Fibroblast of lung (primary cell): ENCODE results near the gene IARS1. TPM values are rescaled to one million over a fixed set of nuclear protein-coding genes. Genes with fewer than 3 reads are reported as not detected.

Source experiments
- DNase-seq, 2 donors: peaks; one replicate each; pipeline versions ENCODE4 v3.0.0 to v3.0.0-alpha.2; 2010; ENCODE audit warnings: low read depth in 2 of 2
- H2AFZ ChIP-seq: 2 replicates; pipeline ENCODE4 v1.5.1; 2012; ENCODE audit warnings: low read length, control low read depth, inconsistent platforms
- H3K27ac ChIP-seq: 2 replicates; pipeline ENCODE4 v1.5.1; 2011; ENCODE audit warnings: low read length, control low read depth; ENCODE audit not compliant: insufficient read depth
- H3K27me3 ChIP-seq: 2 replicates; pipeline ENCODE4 v1.5.1; 2011; ENCODE audit warnings: mild to moderate bottlenecking, low read length; ENCODE audit not compliant: control insufficient read depth, insufficient read depth
- H3K36me3 ChIP-seq: 2 replicates; pipeline ENCODE4 v1.5.1; 2011; ENCODE audit warnings: low read length; ENCODE audit not compliant: control insufficient read depth, insufficient read depth
- H3K4me1 ChIP-seq: 2 replicates; pipeline ENCODE4 v1.5.1; 2011; ENCODE audit warnings: low read length; ENCODE audit not compliant: control insufficient read depth, insufficient read depth; ENCODE audit errors: extremely low read depth
- H3K4me2 ChIP-seq: 2 replicates; pipeline ENCODE4 v1.5.1; 2011; ENCODE audit warnings: low read length, control low read depth; ENCODE audit not compliant: insufficient read depth; ENCODE audit errors: extremely low read depth
- H3K4me3 ChIP-seq, 4 experiments: fragments of 200-600 bp in 1 of 4; sonication (generic) in 1 of 4; replicated peaks in 1 of 4; 2 replicates each; pipeline ENCODE4 v1.5.1; 2011 to 2016; ENCODE audit warnings: low read length in 4 of 4, low read depth in 3 of 4, mild to moderate bottlenecking in 3 of 4, control low read depth in 2 of 4, inconsistent platforms in 1 of 4, mixed read lengths in 1 of 4; ENCODE audit not compliant: insufficient read depth in 1 of 4; ENCODE audit errors: control extremely low read depth in 1 of 4
- H3K79me2 ChIP-seq: 2 replicates; pipeline ENCODE4 v1.5.1; 2012; ENCODE audit warnings: mild to moderate bottlenecking, low read length, inconsistent platforms; ENCODE audit not compliant: control insufficient read depth, insufficient read depth
- H3K9ac ChIP-seq: 2 replicates; pipeline ENCODE4 v1.5.1; 2011; ENCODE audit warnings: mild to moderate bottlenecking, low read length, control low read depth; ENCODE audit not compliant: insufficient read depth
- H3K9me3 ChIP-seq: 2 replicates; pipeline ENCODE4 v1.5.1; 2012; ENCODE audit warnings: low read depth, low read length; ENCODE audit not compliant: control insufficient read depth, insufficient read depth
- H4K20me1 ChIP-seq: 2 replicates; pipeline ENCODE4 v1.5.1; 2011; ENCODE audit warnings: low read length; ENCODE audit not compliant: control insufficient read depth, insufficient read depth; ENCODE audit errors: extremely low read depth
- EZH2 ChIP-seq: IDR thresholded peaks from 2 replicates; pipeline ENCODE4 v1.5.1; 2012; ENCODE audit warnings: low read length, control low read depth, mild to moderate bottlenecking; ENCODE audit errors: missing control alignments
- polyA plus RNA-seq, 2 donors: library from polyadenylated mRNA; depleted of rRNA in 1 of 2; stranded (reverse) in 1 of 2; unstranded in 1 of 2; fragments of >200 nt; gene quantifications; 2 replicates each; pipeline ENCODE4 v1.2.1, GENCODE V29; 2011 to 2012; ENCODE audit warnings: missing spikeins in 1 of 2
- total RNA-seq: library from RNA; depleted of rRNA; stranded (reverse); fragments of >200 nt; gene quantifications from 2 replicates; pipeline ENCODE4 v1.2.1, GENCODE V29; 2014
- TF ChIP-seq, protein P1 (sequence below), 2 donors: IDR thresholded peaks in 1 of 2; conservative IDR thresholded peaks in 1 of 2; 1 replicate in 1 of 2; 2 replicates in 1 of 2; pipeline ENCODE4 v1.5.1; 2011 to 2012; ENCODE audit warnings: low read length in 2 of 2, control low read depth in 1 of 2, inconsistent platforms in 1 of 2, low read depth in 1 of 2, mild to moderate bottlenecking in 1 of 2

The IARS1 gene
- total and polyA plus RNA-seq, 2 donors (not counting 1 experiment from before 2014, with no cell fraction given) = 88.4 to 595 TPM

DNA sequence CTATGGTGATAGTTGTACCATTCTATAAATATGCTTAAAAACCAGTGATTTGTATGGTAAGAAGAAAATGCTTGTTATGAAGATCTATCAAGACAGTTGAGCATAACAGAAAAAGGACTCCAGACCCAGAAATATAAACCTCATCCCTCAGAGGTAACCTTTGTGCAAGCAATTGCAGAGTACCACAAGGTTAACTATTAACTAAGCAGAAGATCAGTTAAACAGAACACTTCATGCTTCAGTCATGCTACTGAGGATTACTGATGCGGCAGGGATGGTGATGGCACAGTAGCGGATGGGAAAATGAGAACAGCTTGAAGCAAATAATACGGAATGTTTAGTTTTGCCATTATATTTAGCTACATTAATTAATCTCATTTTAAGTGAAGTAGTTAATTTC is 45.5 kb downstream of the IARS1 start:
- H3K79me2 ChIP-seq = no peaks in the 10 kb centered on the region
- no peak overlapping the region for H3K27ac ChIP-seq
- no peaks in the 10 kb centered on the region for H3K9me3 ChIP-seq
- H3K36me3 ChIP-seq = peaks cover 20% of the 10 kb centered on the region
- H3K9ac ChIP-seq = no peak overlapping the region
- DNase-seq = no peak
- H3K27me3 ChIP-seq = no peaks in the 10 kb centered on the region
- no peaks in the 10 kb centered on the region for H4K20me1 ChIP-seq
- H3K4me1 ChIP-seq = peaks cover 17% of the 10 kb centered on the region
- H3K4me3 ChIP-seq = no peak overlapping the region
- no peak overlapping the region for H2AFZ ChIP-seq
- TF ChIP-seq, protein P1, sequence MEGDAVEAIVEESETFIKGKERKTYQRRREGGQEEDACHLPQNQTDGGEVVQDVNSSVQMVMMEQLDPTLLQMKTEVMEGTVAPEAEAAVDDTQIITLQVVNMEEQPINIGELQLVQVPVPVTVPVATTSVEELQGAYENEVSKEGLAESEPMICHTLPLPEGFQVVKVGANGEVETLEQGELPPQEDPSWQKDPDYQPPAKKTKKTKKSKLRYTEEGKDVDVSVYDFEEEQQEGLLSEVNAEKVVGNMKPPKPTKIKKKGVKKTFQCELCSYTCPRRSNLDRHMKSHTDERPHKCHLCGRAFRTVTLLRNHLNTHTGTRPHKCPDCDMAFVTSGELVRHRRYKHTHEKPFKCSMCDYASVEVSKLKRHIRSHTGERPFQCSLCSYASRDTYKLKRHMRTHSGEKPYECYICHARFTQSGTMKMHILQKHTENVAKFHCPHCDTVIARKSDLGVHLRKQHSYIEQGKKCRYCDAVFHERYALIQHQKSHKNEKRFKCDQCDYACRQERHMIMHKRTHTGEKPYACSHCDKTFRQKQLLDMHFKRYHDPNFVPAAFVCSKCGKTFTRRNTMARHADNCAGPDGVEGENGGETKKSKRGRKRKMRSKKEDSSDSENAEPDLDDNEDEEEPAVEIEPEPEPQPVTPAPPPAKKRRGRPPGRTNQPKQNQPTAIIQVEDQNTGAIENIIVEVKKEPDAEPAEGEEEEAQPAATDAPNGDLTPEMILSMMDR (conservative IDR thresholded peaks at IDR 0.05 in 1 of 2, IDR thresholded peaks at IDR 0.05 in 1 of 2; ENCODE audit: low read depth in 1 of 2, low read length in 2 of 2) = no peak
- no peak for TF ChIP-seq EZH2
- no peak overlapping the region for H3K4me2 ChIP-seq

DNA sequence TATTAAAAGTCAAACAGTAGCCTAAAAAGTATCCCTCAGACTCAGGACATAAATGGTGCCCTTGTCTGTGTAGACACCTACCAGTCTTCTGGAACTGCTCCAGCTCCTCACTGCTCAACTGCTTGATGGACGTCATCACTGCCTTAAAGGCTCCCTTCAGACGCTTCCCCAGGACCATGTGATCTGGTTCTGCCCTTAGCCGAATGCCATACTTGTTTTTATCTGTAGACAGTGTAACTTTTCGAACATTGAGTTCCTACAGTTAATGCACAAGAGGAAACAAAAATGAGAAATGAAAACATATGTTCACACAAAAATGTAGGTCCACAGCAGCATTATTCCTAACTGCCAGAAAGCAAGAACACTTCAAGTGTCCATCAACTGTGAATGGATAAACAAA is 46.2 kb downstream of the IARS1 start:
- no peak for TF ChIP-seq EZH2
- TF ChIP-seq, protein P1 (conservative IDR thresholded peaks at IDR 0.05 in 1 of 2, IDR thresholded peaks at IDR 0.05 in 1 of 2; ENCODE audit: low read depth in 1 of 2, low read length in 2 of 2) = no peak
- H3K4me2 ChIP-seq = no peak overlapping the region
- H3K9me3 ChIP-seq = no peaks in the 10 kb centered on the region
- no peak overlapping the region for H3K27ac ChIP-seq
- no peaks in the 10 kb centered on the region for H3K79me2 ChIP-seq
- DNase-seq = peak in 1 of 2 donors; percentile 1
- H3K4me3 ChIP-seq = no peak overlapping the region
- no peak overlapping the region for H3K9ac ChIP-seq
- no peaks in the 10 kb centered on the region for H4K20me1 ChIP-seq
- H3K27me3 ChIP-seq = no peaks in the 10 kb centered on the region
- H3K4me1 ChIP-seq = peaks cover 23% of the 10 kb centered on the region
- peaks cover 23% of the 10 kb centered on the region for H3K36me3 ChIP-seq
- no peak overlapping the region for H2AFZ ChIP-seq

DNA sequence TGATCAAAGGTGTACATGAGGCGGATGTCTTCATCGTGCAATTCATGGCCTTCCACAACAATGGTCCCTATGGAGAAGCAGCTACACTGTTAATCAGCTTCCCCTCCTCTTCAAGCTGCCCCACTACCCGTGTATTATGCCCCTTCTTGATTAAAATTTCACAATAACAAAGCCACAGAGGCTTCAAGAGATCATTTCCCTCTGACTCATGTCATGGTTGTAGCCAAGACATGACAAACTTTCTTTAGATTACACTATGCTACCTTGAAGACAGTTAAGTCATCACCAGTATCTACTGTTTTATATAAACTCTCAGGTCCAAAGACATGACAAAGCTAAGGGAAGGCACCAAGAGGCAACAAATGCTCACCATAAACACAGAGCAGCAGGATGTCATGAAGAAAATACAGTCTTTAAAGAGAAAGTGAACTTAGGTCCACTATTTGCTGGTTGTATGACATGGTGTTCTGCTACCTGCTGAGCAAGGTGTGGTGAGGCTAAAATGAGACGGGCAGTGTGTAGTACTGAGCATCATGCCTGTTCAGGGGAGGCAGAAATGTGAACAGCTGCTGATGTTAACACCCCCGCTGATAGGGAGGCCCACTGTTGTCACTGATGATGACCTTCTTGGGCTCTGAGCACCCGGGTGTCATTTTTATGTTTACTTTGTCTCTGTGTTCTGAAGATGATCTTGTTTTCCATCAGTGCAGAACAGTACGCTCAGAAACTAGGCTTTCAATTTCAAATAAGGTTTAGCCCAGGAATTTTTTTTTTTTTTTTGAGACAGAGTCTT is 48.3 kb downstream of the IARS1 start:
- peaks cover 28% of the 10 kb centered on the region for H3K4me1 ChIP-seq
- TF ChIP-seq EZH2 = no peak
- TF ChIP-seq, protein P1 (conservative IDR thresholded peaks at IDR 0.05 in 1 of 2, IDR thresholded peaks at IDR 0.05 in 1 of 2; ENCODE audit: low read depth in 1 of 2, low read length in 2 of 2) = no peak
- H3K79me2 ChIP-seq = no peaks in the 10 kb centered on the region
- H3K36me3 ChIP-seq = peaks cover 20% of the 10 kb centered on the region
- peak overlapping the region; percentile 66 for H3K4me2 ChIP-seq
- no peak overlapping the region for H2AFZ ChIP-seq
- peak; percentile 76 to 87 for DNase-seq
- no peaks in the 10 kb centered on the region for H3K9me3 ChIP-seq
- no peak overlapping the region for H3K9ac ChIP-seq
- H3K4me3 ChIP-seq = peak overlapping the region in 1 of 4 experiments; percentile 14
- H4K20me1 ChIP-seq = no peaks in the 10 kb centered on the region
- H3K27me3 ChIP-seq = no peaks in the 10 kb centered on the region
- peak overlapping the region; percentile 86 for H3K27ac ChIP-seq

Other genes starting within 250 kb of the IARS1 start
- gene SPTLC1, start 178.3 kb downstream of the IARS1 start, total RNA-seq = 122 and 138 TPM in 2 replicates
- gene SPTLC1, start 178.3 kb downstream of the IARS1 start, polyA plus RNA-seq = 86.2 and 97.8 TPM in 2 replicates
- 27.2 and 28.6 TPM in 2 replicates for gene NOL8, start 31.7 kb upstream of the IARS1 start, total RNA-seq
- gene NOL8, start 31.7 kb upstream of the IARS1 start, polyA plus RNA-seq = 20.0 and 20.5 TPM in 2 replicates
- gene CENPP, start 32.3 kb upstream of the IARS1 start, total RNA-seq = 1.0 and 1.7 TPM in 2 replicates
- 2.4 and 6.9 TPM in 2 replicates for gene CENPP, start 32.3 kb upstream of the IARS1 start, polyA plus RNA-seq
- 1.3 and 6.2 TPM in 2 replicates for gene OGN, start 110.9 kb upstream of the IARS1 start, total RNA-seq
- 1.2 and 4.4 TPM in 2 replicates for gene OGN, start 110.9 kb upstream of the IARS1 start, polyA plus RNA-seq
- under 0.01 and 0.17 TPM in 2 replicates for gene OMD, start 130.8 kb upstream of the IARS1 start, total RNA-seq
- gene OMD, start 130.8 kb upstream of the IARS1 start, polyA plus RNA-seq = 0.07 TPM in 2 replicates
- gene ASPN, start 188.8 kb upstream of the IARS1 start, total RNA-seq = 10.4 and 10.5 TPM in 2 replicates
- 4.1 and 5.5 TPM in 2 replicates for gene ASPN, start 188.8 kb upstream of the IARS1 start, polyA plus RNA-seq
- 6.8 and 10.0 TPM in 2 replicates for gene ECM2, start 242.3 kb upstream of the IARS1 start, total RNA-seq
- 2.3 and 17.2 TPM in 2 replicates for gene ECM2, start 242.3 kb upstream of the IARS1 start, polyA plus RNA-seq